Muscle layer of colon (tissue), 2 donors: ENCODE data around the gene C4A.

ENCODE experiments used
- H3K27ac ChIP-seq: one replicate; pipeline ENCODE4 v1.7.0; 2013; ENCODE audit warnings: low read depth, mild to moderate bottlenecking, low read length, moderate library complexity
- H3K27me3 ChIP-seq, 2 donors: one replicate each; pipeline ENCODE4 v1.7.0; 2013; ENCODE audit warnings: low read length in 2 of 2, mild to moderate bottlenecking in 2 of 2; ENCODE audit not compliant: insufficient read depth in 2 of 2, control insufficient read depth in 1 of 2
- H3K36me3 ChIP-seq: one replicate; pipeline ENCODE4 v1.7.0; 2013; ENCODE audit warnings: mild to moderate bottlenecking, low read length; ENCODE audit not compliant: insufficient read depth
- H3K4me1 ChIP-seq: one replicate; pipeline ENCODE4 v1.7.0; 2013; ENCODE audit warnings: mild to moderate bottlenecking, low read length; ENCODE audit not compliant: insufficient read depth
- H3K4me3 ChIP-seq, 2 donors: one replicate each; pipeline ENCODE4 v1.7.0; 2013; ENCODE audit warnings: low read length in 2 of 2, low read depth in 1 of 2, mild to moderate bottlenecking in 1 of 2, moderate library complexity in 1 of 2
- H3K9ac ChIP-seq: one replicate; pipeline ENCODE4 v1.7.0; 2013; ENCODE audit warnings: low read length
- H3K9me3 ChIP-seq: one replicate; pipeline ENCODE4 v1.7.0; 2013; ENCODE audit warnings: mild to moderate bottlenecking, low read length
- donor health status: abdominal sarcoma.
- donor health status: Adenocarcinoma of cecum.

The C4A gene

DNA sequence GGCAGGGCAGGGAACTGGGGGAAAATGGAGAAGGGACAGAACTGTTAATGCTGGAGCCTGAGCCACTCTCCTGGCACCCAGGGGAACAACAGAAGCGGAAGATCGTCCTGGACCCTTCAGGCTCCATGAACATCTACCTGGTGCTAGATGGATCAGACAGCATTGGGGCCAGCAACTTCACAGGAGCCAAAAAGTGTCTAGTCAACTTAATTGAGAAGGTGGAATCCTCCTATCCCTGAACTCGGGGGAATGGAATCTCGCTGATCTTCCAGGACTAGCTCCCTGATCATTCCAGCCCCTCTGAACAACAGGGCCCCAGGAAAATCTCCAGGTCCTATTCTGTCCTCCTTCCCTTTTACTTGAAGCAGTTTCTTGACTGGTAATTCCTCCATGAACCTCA, 34.0 kb upstream of the C4A start:
- Histone ChIP-seq H3K27me3 (no peaks in the 10 kb centered on the region), H3K4me3 (no peak overlapping the region), H3K36me3 (peaks cover 18% of the 10 kb centered on the region), H3K4me1 (peaks cover 10% of the 10 kb centered on the region), H3K9me3 (no peaks in the 10 kb centered on the region), H3K9ac (no peak overlapping the region), H3K27ac (no peak overlapping the region)

DNA sequence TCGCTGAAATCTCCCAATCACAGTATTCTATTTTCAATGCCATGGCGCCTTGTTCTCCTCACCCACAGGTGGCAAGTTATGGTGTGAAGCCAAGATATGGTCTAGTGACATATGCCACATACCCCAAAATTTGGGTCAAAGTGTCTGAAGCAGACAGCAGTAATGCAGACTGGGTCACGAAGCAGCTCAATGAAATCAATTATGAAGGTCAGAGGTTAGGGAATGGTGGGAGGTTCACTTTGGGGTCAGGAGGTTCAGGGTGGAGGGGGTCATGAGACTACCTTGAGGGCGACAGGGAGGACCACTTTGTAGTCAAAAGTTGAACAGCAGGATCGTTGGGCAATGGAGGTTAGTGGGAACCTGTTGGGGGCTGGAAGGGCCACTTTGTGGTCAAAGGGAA, 33.6 kb upstream of the C4A start:
- no peak overlapping the region for H3K27ac ChIP-seq
- no peak overlapping the region for H3K9ac ChIP-seq
- peaks cover 22% of the 10 kb centered on the region for H3K36me3 ChIP-seq
- no peaks in the 10 kb centered on the region for H3K27me3 ChIP-seq
- H3K9me3 ChIP-seq = no peaks in the 10 kb centered on the region
- H3K4me3 ChIP-seq = no peak overlapping the region
- H3K4me1 ChIP-seq = peaks cover 10% of the 10 kb centered on the region

DNA sequence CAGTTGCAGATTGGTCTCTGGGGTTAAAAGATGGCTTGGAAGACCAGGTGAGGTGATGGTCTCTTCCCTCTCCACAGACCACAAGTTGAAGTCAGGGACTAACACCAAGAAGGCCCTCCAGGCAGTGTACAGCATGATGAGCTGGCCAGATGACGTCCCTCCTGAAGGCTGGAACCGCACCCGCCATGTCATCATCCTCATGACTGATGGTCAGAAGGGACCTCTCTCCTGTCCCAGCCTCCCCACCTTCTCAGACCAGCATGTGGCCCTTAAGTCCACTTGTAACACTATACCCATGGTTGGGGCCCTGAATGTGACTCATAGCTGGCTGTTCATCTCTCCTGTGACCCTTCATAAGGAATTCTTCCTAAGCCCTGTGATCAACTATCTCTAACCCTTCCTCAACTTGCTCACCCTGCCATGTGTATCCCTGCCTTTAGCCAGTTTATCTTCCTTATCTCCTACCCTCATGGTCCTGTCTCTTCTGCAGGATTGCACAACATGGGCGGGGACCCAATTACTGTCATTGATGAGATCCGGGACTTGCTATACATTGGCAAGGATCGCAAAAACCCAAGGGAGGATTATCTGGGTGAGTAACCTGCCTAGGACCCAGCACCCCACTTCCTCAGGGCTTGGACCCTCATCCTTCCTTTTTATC, 33.0 kb upstream of the C4A start:
- no peaks in the 10 kb centered on the region for H3K27me3 ChIP-seq
- H3K4me1 ChIP-seq = peaks cover 10% of the 10 kb centered on the region
- no peak overlapping the region for H3K9ac ChIP-seq
- no peaks in the 10 kb centered on the region for H3K9me3 ChIP-seq
- H3K4me3 ChIP-seq = no peak overlapping the region
- peaks cover 28% of the 10 kb centered on the region for H3K36me3 ChIP-seq
- no peak overlapping the region for H3K27ac ChIP-seq

DNA sequence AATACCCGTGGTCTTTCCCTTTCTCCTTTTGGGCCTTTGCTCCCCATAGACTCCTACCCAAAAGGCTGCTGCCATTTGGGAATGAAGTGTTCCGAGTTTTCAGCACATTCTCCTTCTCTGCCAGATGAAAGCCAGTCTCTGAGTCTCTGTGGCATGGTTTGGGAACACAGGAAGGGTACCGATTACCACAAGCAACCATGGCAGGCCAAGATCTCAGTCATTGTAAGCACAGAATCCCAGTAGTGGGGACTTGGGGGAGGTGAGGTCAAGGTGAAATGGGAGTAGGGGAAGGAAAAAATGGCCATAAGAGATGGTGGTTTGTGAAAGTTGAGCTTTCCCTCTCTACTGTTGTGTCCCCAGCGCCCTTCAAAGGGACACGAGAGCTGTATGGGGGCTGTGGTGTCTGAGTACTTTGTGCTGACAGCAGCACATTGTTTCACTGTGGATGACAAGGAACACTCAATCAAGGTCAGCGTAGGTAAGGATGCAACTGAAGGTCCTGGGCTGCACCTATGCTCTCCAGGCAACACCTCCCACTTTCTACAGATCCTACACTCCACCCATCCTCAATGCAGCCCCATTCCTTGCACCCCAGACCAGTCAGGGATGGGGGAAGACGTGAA, 31.8 kb upstream of the C4A start:
- Histone ChIP-seq H3K4me3 (no peak overlapping the region), H3K27me3 (no peaks in the 10 kb centered on the region), H3K36me3 (peaks cover 40% of the 10 kb centered on the region), H3K9ac (no peak overlapping the region), H3K27ac (no peak overlapping the region), H3K4me1 (peaks cover 6% of the 10 kb centered on the region), H3K9me3 (no peaks in the 10 kb centered on the region)

DNA sequence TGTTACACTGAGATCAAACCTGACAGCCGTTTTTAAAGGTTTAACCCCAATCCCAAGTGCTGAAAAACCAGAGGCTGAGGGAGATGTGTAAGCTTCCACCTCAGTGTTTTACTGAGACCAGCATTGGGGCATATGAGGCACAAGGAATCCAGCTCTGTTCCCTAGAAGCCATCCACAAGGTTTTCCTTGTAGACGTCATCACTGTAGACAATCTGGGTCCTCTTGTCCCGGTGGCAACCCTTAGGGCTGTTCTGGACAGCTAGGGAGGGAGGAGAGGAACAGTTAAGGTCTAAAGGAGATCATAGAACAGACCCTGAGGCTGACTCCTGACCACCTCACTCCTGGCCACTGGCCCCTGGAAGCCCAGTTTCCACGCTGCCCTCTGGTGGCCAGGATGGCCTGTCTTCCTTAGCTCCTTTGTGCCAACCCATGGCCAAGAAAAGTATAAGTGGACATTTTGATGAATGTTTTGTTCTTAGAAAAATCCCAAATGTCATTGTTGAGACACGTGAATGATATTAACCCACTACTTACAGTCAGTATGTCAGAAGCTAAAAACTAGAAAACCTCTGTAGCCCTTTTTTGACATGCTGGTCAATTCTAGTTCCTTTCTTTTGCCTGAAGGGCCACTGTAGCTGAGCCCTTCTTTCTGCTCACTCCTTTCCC, 29.6 kb upstream of the C4A start:
- no peaks in the 10 kb centered on the region for H3K9me3 ChIP-seq
- H3K9ac ChIP-seq = no peak overlapping the region
- no peak overlapping the region for H3K4me3 ChIP-seq
- H3K27me3 ChIP-seq = no peaks in the 10 kb centered on the region
- H3K27ac ChIP-seq = peak overlapping the region; percentile 4
- H3K4me1 ChIP-seq = peaks cover 2% of the 10 kb centered on the region
- peaks cover 56% of the 10 kb centered on the region for H3K36me3 ChIP-seq

DNA sequence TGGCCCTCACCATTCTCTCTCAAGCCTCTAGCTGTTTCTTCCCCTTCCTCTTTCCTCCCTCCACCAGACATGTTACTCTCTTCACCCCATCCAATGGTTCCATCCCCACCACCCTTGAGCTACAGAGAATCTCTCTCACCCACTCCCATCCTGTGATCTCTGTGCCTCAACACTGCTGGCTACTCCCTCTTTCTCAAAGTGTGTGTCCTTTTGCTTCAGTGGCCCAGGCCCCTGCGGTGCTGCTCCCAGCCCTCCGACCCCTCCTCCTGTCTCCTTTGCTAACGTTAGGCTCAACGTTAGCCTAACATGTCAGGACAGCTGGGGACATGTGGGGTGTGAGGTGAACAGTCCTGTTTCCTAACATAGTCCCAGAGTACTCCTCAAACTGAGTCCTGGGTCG, 29.0 kb upstream of the C4A start:
- H3K4me1 ChIP-seq = peaks cover 9% of the 10 kb centered on the region
- H3K27me3 ChIP-seq = no peaks in the 10 kb centered on the region
- H3K4me3 ChIP-seq = no peak overlapping the region
- H3K9ac ChIP-seq = no peak overlapping the region
- H3K36me3 ChIP-seq = peaks cover 57% of the 10 kb centered on the region
- H3K9me3 ChIP-seq = no peaks in the 10 kb centered on the region
- no peak overlapping the region for H3K27ac ChIP-seq

DNA sequence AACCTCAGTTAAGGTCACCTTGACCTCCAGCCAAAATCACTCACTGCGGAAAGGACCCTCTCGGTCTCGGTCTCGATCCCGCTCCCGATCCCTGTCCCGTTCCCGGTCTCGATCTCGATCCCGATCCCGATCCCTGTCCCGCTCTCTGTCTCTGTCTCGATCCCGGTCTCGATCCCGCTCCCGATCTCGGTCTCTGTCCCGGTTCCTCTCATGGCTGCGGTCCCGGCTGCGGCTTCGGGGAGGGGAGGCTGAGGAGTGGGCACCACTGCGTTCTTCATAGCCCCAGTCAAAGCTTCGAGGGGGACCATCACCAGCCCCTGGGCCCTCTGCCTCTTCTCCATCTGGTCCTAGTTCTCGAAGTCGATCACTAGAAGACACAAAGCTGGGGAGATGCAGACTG, 27.3 kb upstream of the C4A start:
- Histone ChIP-seq H3K27me3 (no peaks in the 10 kb centered on the region), H3K36me3 (peaks cover 57% of the 10 kb centered on the region), H3K4me3 (no peak overlapping the region), H3K4me1 (peaks cover 17% of the 10 kb centered on the region), H3K9me3 (no peaks in the 10 kb centered on the region), H3K9ac (no peak overlapping the region), H3K27ac (no peak overlapping the region)

DNA sequence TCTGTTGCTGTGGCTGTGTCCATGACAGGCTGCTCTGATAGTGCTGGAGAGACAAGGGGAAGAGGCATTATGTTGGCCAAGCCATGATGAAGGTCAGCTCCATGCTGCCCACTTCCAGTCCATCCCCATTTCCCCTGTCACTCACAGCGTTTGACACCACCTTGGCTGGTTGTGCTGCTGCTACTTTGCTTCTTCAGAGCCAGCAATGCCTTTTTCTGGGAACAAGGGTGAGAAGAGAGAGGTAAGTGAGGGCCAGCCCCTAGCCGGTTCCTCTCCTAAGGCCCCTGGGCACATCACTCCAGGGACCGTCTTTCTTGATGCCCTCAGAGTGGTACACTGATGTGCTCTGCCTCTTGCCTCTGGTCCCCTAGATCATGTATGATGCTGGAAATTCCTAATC, 25.1 kb upstream of the C4A start:
- H3K36me3 ChIP-seq = peaks cover 67% of the 10 kb centered on the region
- H3K4me1 ChIP-seq = peaks cover 22% of the 10 kb centered on the region
- no peak overlapping the region for H3K9ac ChIP-seq
- no peak overlapping the region for H3K4me3 ChIP-seq
- H3K27me3 ChIP-seq = no peaks in the 10 kb centered on the region
- H3K27ac ChIP-seq = no peak overlapping the region
- H3K9me3 ChIP-seq = no peaks in the 10 kb centered on the region

DNA sequence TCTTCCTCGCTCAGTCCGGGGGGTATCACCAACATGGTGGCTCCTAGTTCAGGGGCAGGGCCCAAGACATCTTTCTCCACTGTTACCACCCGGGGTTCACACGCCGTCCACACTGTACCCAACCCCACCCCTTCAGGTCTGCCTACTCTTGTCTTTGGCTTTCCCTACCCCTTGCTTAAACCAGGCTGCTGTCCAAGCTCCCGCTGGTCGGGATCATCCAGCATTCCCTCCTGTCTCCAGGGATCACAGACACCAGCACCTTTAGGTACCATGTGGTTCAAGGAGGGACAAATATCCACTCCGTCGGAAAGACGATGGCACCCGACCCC, 23.5 kb upstream of the C4A start:
- H3K9ac ChIP-seq = peak overlapping the region; percentile 98
- peaks cover 22% of the 10 kb centered on the region for H3K4me1 ChIP-seq
- H3K4me3 ChIP-seq = peak overlapping the region; percentile 81 to 99
- H3K27me3 ChIP-seq = no peaks in the 10 kb centered on the region
- H3K36me3 ChIP-seq = peaks cover 68% of the 10 kb centered on the region
- H3K27ac ChIP-seq = peak overlapping the region; percentile 70
- no peaks in the 10 kb centered on the region for H3K9me3 ChIP-seq

DNA sequence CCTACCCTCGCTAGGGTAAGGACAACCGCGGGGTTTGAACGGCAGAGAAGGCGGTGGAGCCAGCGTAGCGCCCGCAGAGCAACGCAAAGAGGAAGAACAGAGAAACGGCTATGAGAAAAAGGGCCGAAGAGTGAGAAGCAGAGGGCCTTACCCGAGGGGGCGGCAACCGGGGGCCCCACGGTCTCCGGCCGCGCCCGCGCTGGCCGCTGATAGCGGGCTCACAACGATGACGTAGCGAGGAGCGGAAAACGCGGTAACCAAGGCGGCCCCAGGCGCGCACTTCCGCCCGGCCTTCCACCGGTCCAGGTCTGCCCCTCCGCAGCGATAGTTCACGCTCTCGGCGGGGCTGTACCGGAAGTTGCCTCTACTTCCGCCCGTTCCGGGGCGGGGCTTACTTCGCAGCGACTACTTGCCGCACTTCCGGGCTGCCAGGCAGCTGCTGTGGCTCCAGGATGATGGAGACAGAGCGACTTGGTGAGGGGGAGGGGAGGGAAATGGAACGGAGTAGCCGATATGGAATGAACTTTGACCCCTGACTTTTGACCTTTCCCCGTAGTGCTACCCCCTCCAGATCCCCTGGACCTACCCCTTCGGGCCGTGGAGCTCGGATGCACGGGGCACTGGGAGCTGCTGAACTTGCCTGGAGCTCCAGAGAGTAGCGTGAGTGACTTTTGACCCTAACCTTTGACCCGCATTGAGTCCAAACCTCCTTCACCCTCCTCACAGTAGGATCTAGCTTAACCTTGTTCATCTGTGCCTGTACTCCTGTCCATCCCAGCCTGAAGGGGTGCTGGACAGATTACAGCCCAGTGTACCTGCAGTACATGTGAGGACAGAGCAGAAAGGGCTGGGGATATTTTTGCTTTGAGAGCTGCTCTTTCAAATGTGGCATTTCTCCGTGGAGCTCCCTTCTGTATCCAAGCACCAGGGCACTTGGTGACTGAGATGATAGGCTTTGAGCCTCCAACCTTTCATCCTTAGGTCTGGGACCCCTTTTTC, 22.8 kb upstream of the C4A start, which contains the start of the genes NELFE and SKIC2:
Gene NELFE, minus strand, starts transcription at position 231 of the 999 bp plus-strand sequence. CDS start 525 bp downstream, outside the sequence.
Gene SKIC2, plus strand, starts transcription at position 435 of the 999 bp plus-strand sequence. Its CDS starts 18 bp downstream, at position 453.
- H3K27me3 ChIP-seq = no peaks in the 10 kb centered on the region
- H3K4me3 ChIP-seq = peak within 1 kb of the TSS; percentile 81 to 99
- H3K4me1 ChIP-seq = peaks cover 22% of the 10 kb centered on the region
- H3K9ac ChIP-seq = peak within 1 kb of the TSS; percentile 98
- peak within 1 kb of the TSS; percentile 70 for H3K27ac ChIP-seq
- H3K36me3 ChIP-seq = peaks cover 68% of the 10 kb centered on the region
- H3K9me3 ChIP-seq = no peaks in the 10 kb centered on the region

DNA sequence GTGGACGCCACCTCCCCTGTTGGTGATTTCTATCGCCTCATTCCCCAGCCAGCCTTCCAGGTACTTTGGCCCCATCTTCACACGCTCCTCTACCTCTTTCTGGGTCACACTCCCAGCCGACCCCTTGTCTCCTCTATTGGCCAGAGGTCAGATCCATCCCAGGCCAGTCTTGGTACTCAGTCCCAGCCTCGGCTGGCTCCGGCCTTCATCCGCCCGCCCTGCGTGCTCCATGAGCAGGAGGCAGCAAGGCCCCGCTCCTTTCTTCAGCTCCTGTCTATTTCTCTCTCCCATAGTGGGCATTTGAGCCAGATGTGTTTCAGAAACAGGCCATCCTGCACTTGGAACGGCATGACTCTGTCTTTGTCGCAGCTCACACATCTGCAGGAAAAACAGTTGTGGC, 20.2 kb upstream of the C4A start:
- Histone ChIP-seq H3K9ac (no peak overlapping the region), H3K27me3 (no peaks in the 10 kb centered on the region), H3K4me3 (no peak overlapping the region), H3K27ac (no peak overlapping the region), H3K9me3 (no peaks in the 10 kb centered on the region), H3K36me3 (peaks cover 73% of the 10 kb centered on the region), H3K4me1 (peaks cover 22% of the 10 kb centered on the region)
